ENCODE results near the gene NPIPB2.
"Not testable (repeated sequence)": the region's sequence is repeated elsewhere in the genome, so short reads cannot be mapped to it uniquely, and the experiment has no call there.

DNA sequence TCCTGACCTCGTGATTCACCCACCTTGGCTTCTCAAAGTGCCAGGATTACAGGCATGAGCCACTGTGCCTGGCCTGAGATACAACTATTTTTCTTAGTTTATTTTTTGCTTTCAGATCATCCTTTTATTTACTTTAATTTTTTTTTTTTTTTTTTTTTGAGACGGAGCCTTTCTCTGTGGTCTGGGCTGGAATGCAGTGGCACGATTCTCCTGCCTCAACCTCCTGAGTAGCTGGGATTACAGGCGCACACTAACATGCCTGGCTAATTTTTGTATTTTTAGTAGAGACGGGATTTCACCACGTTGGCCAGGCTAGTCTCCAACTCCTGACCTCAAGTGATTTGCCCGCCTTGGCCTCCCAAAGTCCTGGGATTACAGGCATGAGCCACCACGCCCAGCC lies 11.7 kb upstream of the NPIPB2 start:
- TF ChIP-seq CTCF, POLR2A (IDR thresholded peaks at IDR 0.05): not testable (repeated sequence)
